DOHH2 (cell line): ENCODE results near the gene CHST13.

Experiments
- H3F3A ChIP-seq: fragments of 200-600 bp; sonication (generic), shearing (Covaris generic); 2 replicates; pipeline ENCODE4 v1.6.0; 2016; ENCODE audit warnings: antibody characterized with exemption, mild to moderate bottlenecking; ENCODE audit not compliant: control insufficient read depth, insufficient read depth
- H3K27ac ChIP-seq: fragments of 200-600 bp; sonication (generic); 2 replicates; pipeline ENCODE4 v1.5.1; 2014; ENCODE audit warnings: low read depth, mild to moderate bottlenecking, low read length, moderate library complexity
- H3K27me3 ChIP-seq: fragments of 200-600 bp; sonication (generic); 2 replicates; pipeline ENCODE4 v1.6.1; 2014; ENCODE audit warnings: mild to moderate bottlenecking, low read length, mixed read lengths; ENCODE audit not compliant: control insufficient read depth
- H3K36me3 ChIP-seq: fragments of 200-600 bp; sonication (generic); 2 replicates; pipeline ENCODE4 v1.6.1; 2014; ENCODE audit warnings: mild to moderate bottlenecking, low read length, moderate library complexity, mixed read lengths; ENCODE audit not compliant: control insufficient read depth
- H3K4me1 ChIP-seq: fragments of 200-600 bp; sonication (generic); 2 replicates; pipeline ENCODE4 v1.6.1; 2014; ENCODE audit warnings: mild to moderate bottlenecking, low read length, mixed read lengths; ENCODE audit not compliant: control insufficient read depth
- H3K4me2 ChIP-seq: fragments of 200-600 bp; sonication (generic); 2 replicates; pipeline ENCODE4 v1.6.0; 2014; ENCODE audit warnings: mild to moderate bottlenecking, low read length, moderate library complexity
- H3K4me3 ChIP-seq: fragments of 200-600 bp; sonication (generic); 2 replicates; pipeline ENCODE4 v1.5.1; 2014; ENCODE audit warnings: mild to moderate bottlenecking, low read length, mixed read lengths
- H3K79me2 ChIP-seq: fragments of 200-600 bp; sonication (generic); 2 replicates; pipeline ENCODE4 v1.6.1; 2014; ENCODE audit warnings: mild to moderate bottlenecking, low read length, mixed read lengths; ENCODE audit not compliant: control insufficient read depth
- H3K9me2 ChIP-seq: fragments of 200-600 bp; sonication (generic); replicated peaks from 2 replicates; pipeline ENCODE4 v1.6.1; 2014; ENCODE audit warnings: mild to moderate bottlenecking, low read length, mixed read lengths; ENCODE audit not compliant: control insufficient read depth
- H3K9me3 ChIP-seq: fragments of 200-600 bp; sonication (generic); 2 replicates; pipeline ENCODE4 v1.6.1; 2014; ENCODE audit warnings: antibody characterized with exemption, low read length, mixed read lengths; ENCODE audit not compliant: control insufficient read depth, insufficient read depth
- H4K20me1 ChIP-seq: fragments of 200-600 bp; sonication (generic); 2 replicates; pipeline ENCODE4 v1.6.0; 2014; ENCODE audit warnings: low read depth, mild to moderate bottlenecking, antibody characterized with exemption, low read length, moderate library complexity; ENCODE audit not compliant: control insufficient read depth, insufficient read depth
- CTCF ChIP-seq: fragments of 200-600 bp; sonication (generic); IDR thresholded peaks from one replicate; pipeline ENCODE4 v1.5.1; 2014; ENCODE audit warnings: antibody characterized with exemption, mild to moderate bottlenecking, low read depth, low read length; ENCODE audit not compliant: poor library complexity, severe bottlenecking
- EZH2phosphoT487 ChIP-seq: fragments of 200-600 bp; sonication (generic); IDR thresholded peaks from 2 replicates; pipeline ENCODE4 v1.6.1; 2017; ENCODE audit warnings: borderline replicate concordance, mild to moderate bottlenecking, antibody characterized with exemption, low read length, moderate library complexity, mixed read lengths

Gene CHST13

GRCh38 chr3:126556637-126557414 is 32.9 kb downstream of the CHST13 start:
- Histone ChIP-seq H3K27ac (no peak overlapping the region), H3K36me3 (no peaks in the 10 kb centered on the region), H3F3A (no peaks in the 10 kb centered on the region), H3K4me1 (no peaks in the 10 kb centered on the region), H3K9me2 (no peaks in the 10 kb centered on the region), H3K9me3 (no peaks in the 10 kb centered on the region), H3K4me3 (no peak overlapping the region), H4K20me1 (no peaks in the 10 kb centered on the region), H3K27me3 (0 out of 2 replicates have a peak, but pooled peaks cover 4% of the 10 kb centered on the region), H3K4me2 (no peak overlapping the region), H3K79me2 (no peaks in the 10 kb centered on the region)
- TF ChIP-seq EZH2phosphoT487 (no peak), CTCF (no peak)

- no peaks in the 10 kb centered on the region for H3K9me2 ChIP-seq
- H3K27me3 ChIP-seq = 0 out of 2 replicates have a peak, but pooled peaks cover 7% of the 10 kb centered on the region
- no peaks in the 10 kb centered on the region for H3K36me3 ChIP-seq
- no peaks in the 10 kb centered on the region for H3K9me3 ChIP-seq
- H3K27ac ChIP-seq = no peak overlapping the region
- H3K4me2 ChIP-seq = no peak overlapping the region
- TF ChIP-seq EZH2phosphoT487 (no peak), CTCF (no peak)
- no peaks in the 10 kb centered on the region for H3K79me2 ChIP-seq
- H4K20me1 ChIP-seq = no peaks in the 10 kb centered on the region
- no peak overlapping the region for H3K4me3 ChIP-seq
- H3K4me1 ChIP-seq = no peaks in the 10 kb centered on the region
- no peaks in the 10 kb centered on the region for H3F3A ChIP-seq
These were observed 33.4 kb downstream of the CHST13 start for GRCh38 chr3:126557415-126557745.

GRCh38 chr3:126557761-126558160 is 33.8 kb downstream of the CHST13 start:
- Histone ChIP-seq H3K4me3 (no peak overlapping the region), H3K27ac (no peak overlapping the region), H3K4me2 (no peak overlapping the region), H3K36me3 (no peaks in the 10 kb centered on the region), H3K9me3 (no peaks in the 10 kb centered on the region), H3K79me2 (no peaks in the 10 kb centered on the region), H3K9me2 (no peaks in the 10 kb centered on the region), H3K27me3 (0 out of 2 replicates have a peak, but pooled peaks cover 7% of the 10 kb centered on the region), H3K4me1 (no peaks in the 10 kb centered on the region), H3F3A (no peaks in the 10 kb centered on the region), H4K20me1 (no peaks in the 10 kb centered on the region)
- no peak for TF ChIP-seq CTCF
- TF ChIP-seq EZH2phosphoT487 = no peak
